Activated CD4-positive, alpha-beta T cell treated with anti-CD3 and anti-CD28 coated beads, Interleukin-2, amount 10 ng/mL, durations not matched to agents 24 days and 14 days (primary cell): Measurements from ENCODE around the gene INCA1. TPM values are rescaled to one million over a fixed set of nuclear protein-coding genes. Genes with fewer than 3 reads are reported as not detected.
"Not testable (repeated sequence)": the region's sequence is repeated elsewhere in the genome, so short reads cannot be mapped to it uniquely, and the experiment has no call there.

Experiments used
- DNase-seq: peaks from one replicate; pipeline ENCODE4 v3.0.0; 2022
- H3K27ac Mint-ChIP-seq: one replicate; pipeline ENCODE4 v1.8.0; 2022; ENCODE audit warnings: mild to moderate bottlenecking, mixed read lengths
- H3K27me3 Mint-ChIP-seq: one replicate; pipeline ENCODE4 v1.8.0; 2022; ENCODE audit warnings: mixed read lengths
- H3K36me3 Mint-ChIP-seq: one replicate; pipeline ENCODE4 v1.8.0; 2022; ENCODE audit warnings: low read depth, mild to moderate bottlenecking, mixed read lengths
- H3K4me1 Mint-ChIP-seq: one replicate; pipeline ENCODE4 v1.8.0; 2021; ENCODE audit warnings: mixed read lengths
- H3K4me3 Mint-ChIP-seq: one replicate; pipeline ENCODE4 v1.8.0; 2022; ENCODE audit warnings: mild to moderate bottlenecking, moderate library complexity, mixed read lengths
- H3K9me3 Mint-ChIP-seq: one replicate; pipeline ENCODE4 v1.8.0; 2021; ENCODE audit warnings: mixed read lengths
- intact Hi-C: fragments of 100-400 bp; cut with micrococcal nuclease; formaldehyde crosslinking; loops from one replicate; pipeline ENCODE4 v1.15.1; 2023
- total RNA-seq: library from RNA; stranded (reverse); gene quantifications from 2 replicates; pipeline ENCODE4 v1.2.3, GENCODE V29; 2022

Gene INCA1, protein sequence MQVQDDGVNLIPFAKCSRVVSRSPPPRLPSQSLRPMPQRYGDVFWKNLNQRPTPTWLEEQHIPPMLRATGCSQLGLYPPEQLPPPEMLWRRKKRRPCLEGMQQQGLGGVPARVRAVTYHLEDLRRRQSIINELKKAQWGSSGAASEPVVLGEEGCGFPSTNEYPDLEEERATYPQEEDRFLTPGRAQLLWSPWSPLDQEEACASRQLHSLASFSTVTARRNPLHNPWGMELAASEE
- total RNA-seq = 0.56 and 0.69 TPM in 2 replicates

DNA sequence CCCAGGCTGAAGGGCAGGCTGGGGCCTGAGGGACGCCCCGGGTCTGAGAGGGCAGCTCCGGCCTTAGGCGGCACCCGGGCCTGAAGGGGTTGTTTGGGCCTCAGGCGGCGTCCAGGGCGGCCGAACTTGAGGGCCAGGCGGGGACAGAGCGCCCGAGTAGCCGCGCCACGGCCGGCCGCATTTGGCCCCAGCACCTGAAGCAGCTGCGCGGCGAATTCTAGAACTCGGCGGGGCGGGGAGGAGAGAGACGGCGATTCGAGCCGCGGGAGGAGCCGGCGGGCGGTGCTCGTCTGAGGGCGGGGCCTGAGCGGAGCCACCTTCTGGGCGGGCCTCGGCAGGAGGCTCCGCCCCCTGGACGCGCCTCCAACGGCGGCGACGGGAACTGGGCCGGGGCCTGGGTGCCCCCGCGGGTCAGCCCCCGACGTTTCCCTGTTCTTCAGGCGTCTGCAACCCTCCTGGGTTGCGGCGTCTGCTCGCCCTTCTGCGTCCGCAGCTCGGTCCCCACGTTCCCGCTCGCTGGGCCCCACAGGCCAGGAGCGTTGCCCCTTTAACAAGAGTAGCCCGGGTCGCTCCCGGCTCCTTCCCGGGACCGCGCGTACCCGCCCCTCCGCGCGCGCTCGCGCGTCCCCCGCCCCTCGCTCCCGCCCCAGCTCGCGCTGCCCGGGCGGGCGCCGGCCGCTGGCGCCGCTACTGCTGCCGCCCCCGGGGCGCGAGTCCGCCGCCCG is at the start of gene INCA1, which contains the start of gene KIF1C:
Gene INCA1, minus strand, starts transcription at position 221 of the 725 bp plus-strand sequence. CDS start 3,085 bp downstream, outside the sequence.
Gene KIF1C, plus strand, starts transcription at position 649 of the 725 bp plus-strand sequence. CDS start 2,297 bp downstream, outside the sequence.
- peaks cover 23% of the 10 kb centered on the region for H3K4me1 Mint-ChIP-seq
- intact Hi-C loops = loop anchor here (1.0 to 2.0 kb wide), 3 partner anchors 10 to 49 kb away; partner anchors contain the start of genes CAMTA2, PFN1 and SPAG7
- H3K27me3 Mint-ChIP-seq = peaks cover 6% of the 10 kb centered on the region
- no peaks in the 10 kb centered on the region for H3K9me3 Mint-ChIP-seq
- H3K36me3 Mint-ChIP-seq = peaks cover 22% of the 10 kb centered on the region
- peak; percentile 98 for DNase-seq
- H3K4me3 Mint-ChIP-seq = peak within 1 kb of the TSS; percentile 89
- H3K27ac Mint-ChIP-seq = peak within 1 kb of the TSS; percentile 82

DNA sequence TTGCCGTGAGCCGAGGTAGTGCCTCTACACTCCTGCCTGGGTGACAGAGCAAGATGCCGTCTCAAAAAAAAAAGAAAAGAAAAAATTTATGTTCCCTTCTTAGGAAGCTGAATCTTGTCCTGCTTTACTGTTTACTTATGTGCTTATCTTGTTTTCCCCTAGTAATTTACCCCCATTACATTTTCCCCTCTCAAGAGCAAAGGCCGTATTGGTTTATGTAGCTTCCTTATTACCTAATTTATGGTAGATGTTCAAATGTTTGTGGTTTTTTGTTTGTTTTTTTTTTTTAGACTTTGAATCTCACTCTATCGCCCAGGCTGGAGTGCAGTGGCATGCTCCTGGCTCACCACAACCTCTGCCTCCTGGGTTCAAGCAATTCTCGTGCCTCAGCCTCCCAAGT is 48.2 kb upstream of the INCA1 start:
- Mint-ChIP-seq H3K36me3 (peaks cover 14% of the 10 kb centered on the region), H3K27me3 (no peaks in the 10 kb centered on the region), H3K9me3 (no peaks in the 10 kb centered on the region), H3K4me1 (peaks cover 51% of the 10 kb centered on the region), H3K27ac (peak overlapping the region; percentile 52), H3K4me3 (peak overlapping the region; percentile 37)
- DNase-seq = no peak
- intact Hi-C loops = no loop called here

DNA sequence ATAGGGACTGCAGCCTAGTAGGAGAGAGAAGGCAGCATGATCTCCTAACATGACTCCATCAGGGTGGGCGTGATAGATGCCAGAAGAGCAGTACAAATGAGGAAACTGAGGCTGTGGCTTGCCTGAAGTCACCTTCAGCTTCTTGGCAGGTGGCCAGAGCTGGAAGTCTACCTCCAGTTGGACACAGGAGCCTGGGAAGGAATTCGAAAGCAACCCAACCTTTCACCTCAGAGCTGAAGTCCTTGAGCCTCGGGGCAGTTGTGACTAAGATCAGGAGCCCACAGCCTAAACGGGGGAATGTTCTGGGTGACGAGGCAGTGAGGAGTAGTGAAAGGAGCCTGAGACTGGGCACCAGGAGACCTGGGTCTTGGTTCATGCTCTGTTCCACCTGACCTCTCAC is 47.3 kb upstream of the INCA1 start:
- Mint-ChIP-seq H3K4me3 (no peak overlapping the region), H3K27me3 (no peaks in the 10 kb centered on the region)

DNA sequence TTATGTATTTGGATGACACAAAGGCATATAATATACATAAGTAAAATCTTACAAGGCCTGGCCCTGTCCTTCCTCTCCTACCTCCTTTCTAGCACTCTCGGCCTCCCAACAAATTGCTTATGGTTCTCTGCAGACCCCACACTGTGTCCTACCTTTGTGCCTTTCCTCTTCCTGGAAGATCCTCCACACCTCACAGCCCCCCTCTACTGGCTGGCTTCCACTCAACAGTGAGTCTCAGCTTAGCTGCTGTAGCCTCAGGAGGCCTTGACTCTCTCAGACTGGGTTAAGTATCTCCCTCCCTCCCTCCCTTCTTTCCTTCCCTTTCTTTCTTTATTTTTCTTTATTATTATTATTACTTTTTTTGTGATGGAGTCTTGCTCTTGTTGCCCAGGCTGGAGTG is 46.2 kb upstream of the INCA1 start:
- H3K36me3 Mint-ChIP-seq = peaks cover 15% of the 10 kb centered on the region
- peak overlapping the region; percentile 77 for H3K4me3 Mint-ChIP-seq
- H3K27me3 Mint-ChIP-seq = no peaks in the 10 kb centered on the region
- DNase-seq = no peak
- no peaks in the 10 kb centered on the region for H3K9me3 Mint-ChIP-seq
- H3K27ac Mint-ChIP-seq = peak overlapping the region; percentile 85
- H3K4me1 Mint-ChIP-seq = peaks cover 45% of the 10 kb centered on the region
- intact Hi-C loops = no loop called here

More for the DNA sequence above, 47.3 kb upstream of the INCA1 start:
- intact Hi-C loops = no loop called here
- H3K4me1 Mint-ChIP-seq = peaks cover 50% of the 10 kb centered on the region
- H3K9me3 Mint-ChIP-seq = no peaks in the 10 kb centered on the region
- DNase-seq = no peak
- no peak overlapping the region for H3K27ac Mint-ChIP-seq
- H3K36me3 Mint-ChIP-seq = peaks cover 15% of the 10 kb centered on the region

DNA sequence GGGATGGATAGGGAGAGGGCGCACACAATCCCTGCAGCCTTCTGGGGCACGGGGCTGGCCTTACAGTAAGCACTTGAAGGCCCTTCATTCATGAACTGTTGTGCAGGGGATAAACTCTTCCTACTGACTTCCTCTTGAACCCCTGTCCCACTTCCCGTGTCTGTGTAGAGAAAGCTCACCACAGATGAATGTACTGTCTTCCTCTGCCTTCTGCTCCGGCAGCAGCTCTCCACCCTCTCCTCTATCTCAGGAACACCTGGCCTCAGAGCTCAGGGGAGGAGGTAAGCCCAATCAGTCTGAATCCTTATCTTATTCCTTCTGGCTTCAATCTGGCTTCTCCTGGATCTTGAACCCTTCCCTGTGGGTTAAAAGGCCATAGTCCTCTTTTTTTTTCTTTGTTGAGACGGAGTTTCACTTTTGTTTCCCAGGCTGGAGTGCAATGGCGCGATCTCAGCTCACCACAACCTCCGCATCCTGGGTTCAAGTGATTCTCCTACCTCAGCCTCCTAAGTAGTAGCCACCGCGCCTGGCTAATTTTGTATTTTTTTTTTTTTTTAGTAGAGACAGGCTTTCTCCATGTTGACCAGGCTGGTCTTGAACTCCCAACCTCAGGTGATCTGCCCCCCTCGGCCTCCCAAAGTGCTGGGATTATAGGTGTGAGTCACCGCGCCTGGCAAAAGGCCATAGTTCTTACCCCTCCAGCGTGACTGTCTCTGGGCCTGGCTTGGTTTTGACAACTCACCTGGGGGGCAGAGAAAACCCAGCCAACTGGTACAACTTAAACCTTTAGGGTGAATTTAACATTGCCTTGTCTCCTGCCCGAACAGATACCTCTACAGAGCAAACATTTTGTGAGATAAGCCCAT is 45.1 kb upstream of the INCA1 start:
- peak overlapping the region; percentile 92 for H3K27ac Mint-ChIP-seq
- H3K36me3 Mint-ChIP-seq = peaks cover 12% of the 10 kb centered on the region
- no peaks in the 10 kb centered on the region for H3K27me3 Mint-ChIP-seq
- H3K4me1 Mint-ChIP-seq = peaks cover 36% of the 10 kb centered on the region
- no peaks in the 10 kb centered on the region for H3K9me3 Mint-ChIP-seq
- intact Hi-C loops = no loop called here
- peak overlapping the region; percentile 85 for H3K4me3 Mint-ChIP-seq
- peak; percentile 82 for DNase-seq

DNA sequence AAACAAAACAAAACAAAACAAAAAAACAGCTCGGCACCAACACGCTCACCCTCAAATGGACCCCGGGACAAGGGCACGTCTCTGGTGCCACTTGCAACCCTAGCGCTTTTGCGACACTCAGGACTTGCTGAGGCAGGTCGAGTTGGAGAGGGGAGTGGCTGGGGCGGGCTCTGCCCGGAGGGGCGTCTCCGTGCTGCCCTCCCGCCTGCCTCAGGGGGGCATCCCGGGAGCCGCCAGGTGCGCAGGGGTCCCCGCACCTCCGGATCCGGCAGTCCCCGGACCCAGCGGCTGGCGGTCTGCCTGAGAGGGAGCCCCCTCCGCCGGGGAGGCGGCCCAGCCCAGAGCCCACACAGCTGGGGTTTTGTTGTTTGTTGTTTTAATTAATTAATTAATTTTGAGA is 38.0 kb upstream of the INCA1 start, which contains the start of gene SLC52A1:
Gene SLC52A1, minus strand, starts transcription at position 112 of the 400 bp plus-strand sequence. CDS start 820 bp downstream, outside the sequence.
- Mint-ChIP-seq H3K36me3 (peaks cover 3% of the 10 kb centered on the region), H3K4me3 (no peak within 1 kb of the TSS), H3K27me3 (peaks cover 2% of the 10 kb centered on the region), H3K9me3 (no peaks in the 10 kb centered on the region), H3K27ac (no peak within 1 kb of the TSS), H3K4me1 (peaks cover 23% of the 10 kb centered on the region)
- DNase-seq = no peak
- intact Hi-C loops = no loop called here

DNA sequence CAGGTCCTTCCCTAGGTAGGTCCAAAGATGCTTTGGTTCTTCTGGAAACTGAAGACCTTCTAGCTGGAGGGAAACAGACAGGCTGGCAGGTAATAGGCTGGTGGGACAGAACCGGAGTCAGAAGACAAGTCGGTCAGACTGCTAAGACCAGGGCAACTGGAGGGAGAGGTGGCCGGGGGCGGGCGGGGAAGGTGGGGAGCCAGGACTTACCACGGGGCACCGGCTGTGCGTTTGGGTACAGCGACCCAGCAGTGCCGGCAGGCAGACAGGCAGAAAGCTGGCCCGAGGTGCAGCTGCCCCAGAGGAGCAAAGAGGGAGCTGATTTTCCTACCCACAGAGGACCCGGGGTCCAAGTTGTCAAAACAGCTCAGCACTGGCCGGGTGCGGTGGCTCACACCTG is 37.3 kb upstream of the INCA1 start:
- Mint-ChIP-seq H3K4me3 (no peak overlapping the region), H3K4me1 (peaks cover 22% of the 10 kb centered on the region), H3K9me3 (no peaks in the 10 kb centered on the region), H3K36me3 (peaks cover 2% of the 10 kb centered on the region), H3K27ac (no peak overlapping the region), H3K27me3 (peaks cover 2% of the 10 kb centered on the region)
- intact Hi-C loops = no loop called here
- no peak for DNase-seq

DNA sequence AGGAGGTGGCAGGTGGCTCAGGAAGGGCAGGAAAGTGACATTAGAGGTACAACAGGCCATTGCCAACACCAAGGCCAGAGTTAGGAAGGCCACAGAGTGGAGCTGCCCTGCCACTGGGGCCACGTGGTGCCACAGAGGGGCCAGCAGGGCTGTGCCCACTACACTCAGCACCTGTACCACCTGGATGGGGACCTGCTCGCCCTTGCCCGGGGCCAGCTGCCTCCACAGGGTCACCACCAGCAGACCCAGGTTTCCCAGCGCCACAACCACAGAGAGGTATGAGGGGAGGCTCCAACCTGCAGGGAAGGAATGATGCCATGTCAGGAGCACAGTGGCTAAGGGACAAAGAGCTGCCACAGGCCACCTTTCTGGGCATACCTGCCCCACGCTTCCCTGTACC is 36.7 kb upstream of the INCA1 start:
- intact Hi-C loops = no loop called here
- peaks cover 2% of the 10 kb centered on the region for H3K36me3 Mint-ChIP-seq
- H3K9me3 Mint-ChIP-seq = no peaks in the 10 kb centered on the region
- DNase-seq = no peak
- H3K27me3 Mint-ChIP-seq = peaks cover 2% of the 10 kb centered on the region
- H3K4me1 Mint-ChIP-seq = peaks cover 22% of the 10 kb centered on the region
- no peak overlapping the region for H3K27ac Mint-ChIP-seq
- no peak overlapping the region for H3K4me3 Mint-ChIP-seq

DNA sequence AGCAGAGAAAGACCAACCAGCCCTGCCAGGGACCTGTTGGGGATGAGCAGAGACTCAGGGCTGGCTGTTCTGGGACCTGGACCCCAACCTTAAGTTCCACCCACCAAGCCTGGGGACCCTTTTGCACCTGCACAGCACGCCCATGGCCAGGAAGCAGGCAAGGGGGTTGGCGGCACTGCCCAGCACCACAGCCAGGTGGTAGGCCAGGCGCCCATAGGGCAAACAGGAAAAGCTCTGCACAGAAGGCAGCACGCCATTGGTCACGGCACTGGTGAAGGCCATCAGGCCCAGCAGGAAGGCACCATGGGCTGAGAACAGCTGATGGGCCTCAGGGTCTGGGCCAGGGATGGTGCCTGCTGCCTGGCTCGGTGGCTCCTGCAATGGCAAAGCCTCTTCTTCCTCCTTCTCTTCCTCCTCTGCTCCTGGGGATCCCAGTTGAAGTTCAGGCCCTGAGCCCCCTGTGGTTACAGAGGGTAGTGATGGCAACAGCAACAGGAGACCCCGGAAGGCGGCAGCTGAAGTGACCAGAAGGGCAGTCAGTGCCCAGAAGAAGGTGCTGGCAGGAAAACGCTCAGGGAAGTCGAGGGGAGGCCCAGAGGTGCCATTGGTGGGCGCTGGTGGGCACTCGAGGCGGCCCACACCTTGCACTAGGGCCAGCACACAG is 36.2 kb upstream of the INCA1 start:
- no peak for DNase-seq
- intact Hi-C loops = no loop called here
- Mint-ChIP-seq H3K4me3 (no peak overlapping the region), H3K4me1 (peaks cover 22% of the 10 kb centered on the region), H3K27me3 (peaks cover 2% of the 10 kb centered on the region), H3K36me3 (peaks cover 2% of the 10 kb centered on the region), H3K9me3 (no peaks in the 10 kb centered on the region), H3K27ac (no peak overlapping the region)

DNA sequence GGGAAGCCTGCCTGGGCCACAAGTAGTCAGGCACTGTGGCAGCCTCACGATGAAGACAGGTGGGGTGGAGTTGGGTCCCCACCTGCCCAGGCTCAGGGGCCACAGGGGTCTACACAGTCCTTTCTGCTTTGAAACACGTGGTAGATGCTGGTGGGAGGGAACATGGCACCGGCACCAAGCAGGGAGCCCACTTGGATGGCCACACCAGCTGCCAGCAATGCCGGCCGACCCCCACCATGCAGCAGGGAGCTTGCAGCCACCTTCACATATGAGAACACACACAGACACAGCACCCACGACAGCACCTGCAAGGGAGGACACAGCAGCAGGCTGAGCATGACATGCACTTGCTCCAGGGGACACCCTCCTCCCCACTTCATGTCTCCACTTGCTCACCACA is 35.5 kb upstream of the INCA1 start:
- H3K36me3 Mint-ChIP-seq = peaks cover 2% of the 10 kb centered on the region
- no peaks in the 10 kb centered on the region for H3K9me3 Mint-ChIP-seq
- H3K27ac Mint-ChIP-seq = peak overlapping the region; percentile 34
- DNase-seq = no peak
- H3K27me3 Mint-ChIP-seq = peaks cover 2% of the 10 kb centered on the region
- intact Hi-C loops = no loop called here
- peaks cover 22% of the 10 kb centered on the region for H3K4me1 Mint-ChIP-seq
- H3K4me3 Mint-ChIP-seq = no peak overlapping the region

DNA sequence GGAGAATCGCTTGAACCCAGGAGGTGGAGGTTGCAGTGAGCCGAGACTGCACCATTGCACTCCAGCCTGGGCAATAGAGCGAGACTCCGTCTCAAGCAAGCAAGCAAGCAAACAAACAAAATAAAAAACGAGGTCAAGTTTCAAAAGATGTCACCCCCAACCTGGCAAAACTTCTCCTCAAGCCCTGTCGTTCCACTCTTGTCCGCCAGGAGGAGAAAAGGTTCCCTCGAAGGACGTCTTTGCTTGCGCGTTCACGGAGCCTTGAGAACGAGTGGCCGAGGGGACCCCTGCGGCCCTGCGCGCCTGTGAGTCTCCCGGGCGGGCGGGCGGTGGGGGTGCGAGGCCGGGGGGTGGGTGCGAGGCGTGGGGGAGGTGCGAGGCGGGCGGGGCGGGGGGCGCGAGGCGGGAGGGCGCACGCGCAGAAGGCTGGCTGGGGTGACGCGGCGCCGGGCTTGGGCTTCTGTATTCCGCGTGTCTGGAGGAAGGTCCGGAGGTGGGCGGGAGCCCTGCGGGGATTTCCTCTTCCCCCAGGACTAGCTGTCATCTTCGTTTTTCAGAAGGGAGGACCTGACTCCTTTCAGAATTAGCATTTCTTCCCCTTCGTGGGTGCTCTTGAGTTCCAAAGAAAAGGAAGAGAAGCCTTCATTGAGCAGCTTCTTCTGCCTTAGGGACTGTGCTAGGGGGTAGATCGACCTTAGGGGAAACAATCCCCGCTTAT is 34.2 kb upstream of the INCA1 start:
- intact Hi-C loops = loop anchor here (1.0 to 2.0 kb wide), 3 partner anchors 17 to 45 kb away; partner anchors contain the start of gene CAMTA2
- Mint-ChIP-seq H3K27ac (peak overlapping the region; percentile 92), H3K9me3 (no peaks in the 10 kb centered on the region), H3K4me3 (peak overlapping the region; percentile 81), H3K4me1 (peaks cover 22% of the 10 kb centered on the region), H3K27me3 (peaks cover 2% of the 10 kb centered on the region), H3K36me3 (peaks cover 2% of the 10 kb centered on the region)
- DNase-seq = peak; percentile 95

DNA sequence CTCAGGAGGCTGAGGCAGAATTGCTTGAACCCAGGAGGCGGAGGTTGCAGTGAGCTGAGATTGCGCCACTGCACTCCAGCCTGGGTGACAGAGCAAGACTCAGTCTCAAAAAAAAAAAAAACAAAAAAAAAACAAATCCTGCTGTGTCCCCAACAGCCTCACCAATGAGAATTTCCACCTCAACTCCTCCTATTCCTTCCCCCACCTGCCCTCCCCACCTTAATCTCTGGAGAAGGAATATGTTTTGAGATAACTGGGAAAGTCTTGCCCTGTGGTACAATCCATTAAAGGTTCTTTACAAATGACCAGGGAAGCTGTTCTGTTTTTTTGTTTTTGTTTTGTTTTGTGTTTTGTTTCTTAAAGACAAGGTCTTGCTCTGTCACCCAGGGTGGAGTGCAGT is 32.8 kb upstream of the INCA1 start:
- H3K36me3 Mint-ChIP-seq, H3K9me3 Mint-ChIP-seq, DNase-seq, H3K27me3 Mint-ChIP-seq: not testable (repeated sequence)
- intact Hi-C loops = loop anchor here (2.0 kb wide), 2 partner anchors 19 to 43 kb away; partner anchors contain the start of gene CAMTA2
- peak overlapping the region; percentile 92 for H3K27ac Mint-ChIP-seq
- H3K4me1 Mint-ChIP-seq = peaks cover 22% of the 10 kb centered on the region
- H3K4me3 Mint-ChIP-seq = peak overlapping the region; percentile 81
